Measurements from ENCODE around the gene MMRN2.

DNA sequence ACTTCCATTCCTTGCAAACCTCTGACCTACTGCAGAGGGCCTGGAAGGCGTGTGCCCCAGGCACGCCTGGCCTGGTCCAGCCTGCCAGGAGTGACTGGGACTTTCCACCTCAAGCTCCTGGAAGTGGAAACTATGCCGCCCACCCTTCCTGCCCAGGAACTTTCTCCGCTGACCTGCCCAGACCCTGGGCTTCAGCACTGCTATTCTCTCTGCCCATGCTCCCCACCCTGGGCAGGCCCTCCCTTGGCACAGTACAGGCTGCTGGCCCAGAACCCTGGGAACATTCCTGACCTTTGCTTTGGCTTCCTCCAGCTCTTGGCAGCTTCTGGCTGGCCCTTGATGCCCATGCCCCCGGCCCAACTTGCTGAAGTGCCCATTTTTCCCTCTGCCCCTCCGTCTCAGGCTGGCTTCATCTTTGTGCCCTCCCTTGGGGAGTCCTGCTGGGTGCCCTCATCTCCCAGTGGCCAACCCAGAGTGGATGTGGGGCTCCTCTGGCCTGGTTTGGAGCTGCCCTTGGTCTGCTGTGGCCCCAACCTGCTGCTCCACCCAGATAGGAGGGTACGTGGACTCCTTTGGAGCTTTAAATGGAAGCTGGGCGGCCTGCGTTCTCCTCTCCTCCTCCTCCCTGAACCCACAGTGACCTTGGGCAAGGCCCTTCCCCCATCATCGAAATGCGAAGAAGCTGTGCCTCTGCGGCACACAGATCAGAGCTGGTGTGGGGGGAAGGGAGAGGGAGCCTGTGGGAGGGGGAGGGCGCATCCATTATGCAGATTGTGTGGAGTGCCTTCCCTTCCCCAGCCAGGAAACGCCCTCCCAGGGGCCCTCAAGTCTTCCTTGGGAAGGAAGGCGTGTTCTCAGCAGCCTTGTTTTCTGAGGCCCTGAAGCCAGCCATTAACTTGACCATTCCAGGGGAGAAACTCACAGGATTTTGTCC lies 3.4 kb downstream of the MMRN2 start:
- no peak for TF ChIP-seq EZH2 (IDR thresholded peaks at IDR 0.05; ENCODE audit: low read depth)
- TF ChIP-seq, protein P1, sequence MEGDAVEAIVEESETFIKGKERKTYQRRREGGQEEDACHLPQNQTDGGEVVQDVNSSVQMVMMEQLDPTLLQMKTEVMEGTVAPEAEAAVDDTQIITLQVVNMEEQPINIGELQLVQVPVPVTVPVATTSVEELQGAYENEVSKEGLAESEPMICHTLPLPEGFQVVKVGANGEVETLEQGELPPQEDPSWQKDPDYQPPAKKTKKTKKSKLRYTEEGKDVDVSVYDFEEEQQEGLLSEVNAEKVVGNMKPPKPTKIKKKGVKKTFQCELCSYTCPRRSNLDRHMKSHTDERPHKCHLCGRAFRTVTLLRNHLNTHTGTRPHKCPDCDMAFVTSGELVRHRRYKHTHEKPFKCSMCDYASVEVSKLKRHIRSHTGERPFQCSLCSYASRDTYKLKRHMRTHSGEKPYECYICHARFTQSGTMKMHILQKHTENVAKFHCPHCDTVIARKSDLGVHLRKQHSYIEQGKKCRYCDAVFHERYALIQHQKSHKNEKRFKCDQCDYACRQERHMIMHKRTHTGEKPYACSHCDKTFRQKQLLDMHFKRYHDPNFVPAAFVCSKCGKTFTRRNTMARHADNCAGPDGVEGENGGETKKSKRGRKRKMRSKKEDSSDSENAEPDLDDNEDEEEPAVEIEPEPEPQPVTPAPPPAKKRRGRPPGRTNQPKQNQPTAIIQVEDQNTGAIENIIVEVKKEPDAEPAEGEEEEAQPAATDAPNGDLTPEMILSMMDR (conservative IDR thresholded peaks at IDR 0.05): no peak

Measured in PC-9 (cell line).